GM23248 (cell line): ENCODE data around the gene FAM43A. TPM values are rescaled to one million over a fixed set of nuclear protein-coding genes. Genes with fewer than 3 reads are reported as not detected.

Experiments used
- DNase-seq: peaks from one replicate; pipeline ENCODE4 v3.0.0-alpha.2; 2015
- H2AFZ ChIP-seq: fragments of 200-600 bp; sonication (generic); 2 replicates; pipeline ENCODE4 v1.6.1; 2016; ENCODE audit warnings: antibody characterized with exemption
- H3F3A ChIP-seq: fragments of 200-600 bp; sonication (generic); 2 replicates; pipeline ENCODE4 v1.6.1; 2016; ENCODE audit warnings: mild to moderate bottlenecking, antibody characterized with exemption, mixed run types; ENCODE audit not compliant: insufficient read depth
- H3K27ac ChIP-seq: fragments of 200-600 bp; sonication (generic); 2 replicates; pipeline ENCODE4 v1.5.1; 2016; ENCODE audit warnings: mild to moderate bottlenecking
- H3K27me3 ChIP-seq: fragments of 200-600 bp; sonication (generic); replicated peaks from 2 replicates; pipeline ENCODE4 v1.6.1; 2016; ENCODE audit warnings: mild to moderate bottlenecking; ENCODE audit not compliant: insufficient read depth
- H3K36me3 ChIP-seq: fragments of 200-600 bp; sonication (generic); 2 replicates; pipeline ENCODE4 v1.6.1; 2016; ENCODE audit warnings: low read depth, mild to moderate bottlenecking
- H3K4me1 ChIP-seq: fragments of 200-600 bp; sonication (generic); 2 replicates; pipeline ENCODE4 v1.6.1; 2016; ENCODE audit warnings: mild to moderate bottlenecking; ENCODE audit not compliant: insufficient read depth
- H3K4me2 ChIP-seq: fragments of 200-600 bp; sonication (generic); one replicate; pipeline ENCODE4 v1.6.1; 2016; ENCODE audit warnings: mild to moderate bottlenecking; ENCODE audit not compliant: unreplicated experiment
- H3K4me3 ChIP-seq: fragments of 200-600 bp; sonication (generic); 2 replicates; pipeline ENCODE4 v1.5.1; 2016; ENCODE audit warnings: mild to moderate bottlenecking
- H3K79me2 ChIP-seq: fragments of 200-600 bp; sonication (generic); 2 replicates; pipeline ENCODE4 v1.6.1; 2016; ENCODE audit warnings: mild to moderate bottlenecking; ENCODE audit not compliant: insufficient read depth
- H3K9ac ChIP-seq: fragments of 200-600 bp; sonication (generic); 2 replicates; pipeline ENCODE4 v1.6.1; 2016; ENCODE audit warnings: mild to moderate bottlenecking
- H3K9me2 ChIP-seq: fragments of 200-600 bp; sonication (generic); 2 replicates; pipeline ENCODE4 v1.6.1; 2016; ENCODE audit warnings: mixed run types, mild to moderate bottlenecking, moderate library complexity; ENCODE audit not compliant: insufficient read depth
- H3K9me3 ChIP-seq: fragments of 200-600 bp; sonication (generic); one replicate; pipeline ENCODE4 v1.6.1; 2017; ENCODE audit warnings: low read depth
- H4K20me1 ChIP-seq: fragments of 200-600 bp; sonication (generic); 2 replicates; pipeline ENCODE4 v1.6.0; 2016; ENCODE audit not compliant: insufficient read depth
- EZH2 ChIP-seq: fragments of 200-600 bp; sonication (generic); IDR thresholded peaks from 2 replicates; pipeline ENCODE4 v1.6.1; 2018; ENCODE audit warnings: antibody characterized with exemption, mild to moderate bottlenecking; ENCODE audit not compliant: insufficient read depth, poor library complexity, severe bottlenecking
- EZH2phosphoT487 ChIP-seq: fragments of 200-600 bp; sonication (generic); IDR thresholded peaks from 2 replicates; pipeline ENCODE4 v1.6.1; 2018; ENCODE audit warnings: antibody characterized with exemption, moderate library complexity, mild to moderate bottlenecking, low read depth; ENCODE audit not compliant: insufficient read depth
- WGBS, 2 experiments: methylation state at CpG; one replicate each; pipeline ENCODE4 v1.1.6; 2015 to 2017; ENCODE audit warnings: low lambda C conversion rate in 2 of 2, low coverage in 1 of 2; ENCODE audit errors: missing lambda C conversion rate in 2 of 2; 5-methylcytosine and 5-hydroxymethylcytosine counted together
- in situ Hi-C: fragments of 300-500 bp; cut with MboI; formaldehyde crosslinking; loops from 2 replicates; pipeline ENCODE4 v1.15.0; 2020
- polyA plus RNA-seq: library from polyadenylated mRNA; unstranded; fragments of >200 nt; fragmentation: Nextera tagmentation; extraction: Ambion mirVana; gene quantifications from 2 replicates; pipeline ENCODE4 v1.2.1, GENCODE V29; 2016
- total RNA-seq: library from RNA; depleted of rRNA; stranded (reverse); fragments of >200 nt; shearing (Covaris generic); gene quantifications from 2 replicates; pipeline ENCODE4 v1.2.3, GENCODE V29; 2014

FAM43A gene
- total and polyA plus RNA-seq, 2 experiments from 2014 or later, result 8.0 to 23.0 TPM

GRCh38 chr3:194711913-194712312 is 26.2 kb downstream of the FAM43A start:
- H3K36me3 ChIP-seq, result no peaks in the 10 kb centered on the region
- H3K9me3 ChIP-seq, result no peaks in the 10 kb centered on the region
- in situ Hi-C loops, result no loop called here
- TF ChIP-seq EZH2phosphoT487, result 0 out of 2 replicates have a peak, but pooled peaks have one; percentile 48
- TF ChIP-seq EZH2, result no peak
- no peaks in the 10 kb centered on the region for H3K4me1 ChIP-seq
- no peaks in the 10 kb centered on the region for H3F3A ChIP-seq
- no peaks in the 10 kb centered on the region for H4K20me1 ChIP-seq
- H3K27me3 ChIP-seq, result peaks cover 10% of the 10 kb centered on the region; the same call in 1 of the 2 replicates
- 45 to 56% methylated on average over 6 of the region's 6 CpGs for WGBS, 2 experiments
- DNase-seq, result peak; percentile 91
- no peak overlapping the region for H3K4me2 ChIP-seq
- no peak overlapping the region for H3K9ac ChIP-seq
- no peak overlapping the region for H3K4me3 ChIP-seq
- H2AFZ ChIP-seq, result no peak overlapping the region
- H3K27ac ChIP-seq, result no peak overlapping the region
- H3K9me2 ChIP-seq, result no peaks in the 10 kb centered on the region
- H3K79me2 ChIP-seq, result no peaks in the 10 kb centered on the region

- Histone ChIP-seq H3K9me3 (no peaks in the 10 kb centered on the region), H3K79me2 (no peaks in the 10 kb centered on the region), H3K4me1 (no peaks in the 10 kb centered on the region), H3K4me3 (no peak overlapping the region), H3K36me3 (no peaks in the 10 kb centered on the region), H3K9me2 (no peaks in the 10 kb centered on the region), H2AFZ (no peak overlapping the region), H3F3A (no peaks in the 10 kb centered on the region), H3K27ac (no peak overlapping the region), H4K20me1 (no peaks in the 10 kb centered on the region), H3K9ac (no peak overlapping the region), H3K27me3 (peaks cover 17% of the 10 kb centered on the region; the same call in 1 of the 2 replicates), H3K4me2 (no peak overlapping the region)
- in situ Hi-C loops, result no loop called here
- WGBS, 2 experiments, result 43 to 44% methylated on average over 9 of the region's 9 CpGs
- TF ChIP-seq EZH2, result no peak
- TF ChIP-seq EZH2phosphoT487, result no peak
- DNase-seq, result no peak
Measured at GRCh38 chr3:194713299-194714136, 27.8 kb downstream of the FAM43A start.

- TF ChIP-seq EZH2 (no peak), EZH2phosphoT487 (no peak)
- H3K4me2 ChIP-seq, result no peak overlapping the region
- no peak overlapping the region for H2AFZ ChIP-seq
- no peaks in the 10 kb centered on the region for H3K79me2 ChIP-seq
- in situ Hi-C loops, result no loop called here
- no peaks in the 10 kb centered on the region for H3K9me2 ChIP-seq
- H3K27me3 ChIP-seq, result peaks cover 18% of the 10 kb centered on the region; the same call in 1 of the 2 replicates
- 71 to 75% methylated on average over 5 of the region's 5 CpGs for WGBS, 2 experiments
- no peaks in the 10 kb centered on the region for H3F3A ChIP-seq
- H3K27ac ChIP-seq, result no peak overlapping the region
- H3K9ac ChIP-seq, result no peak overlapping the region
- H3K9me3 ChIP-seq, result no peaks in the 10 kb centered on the region
- H3K4me1 ChIP-seq, result no peaks in the 10 kb centered on the region
- H3K36me3 ChIP-seq, result no peaks in the 10 kb centered on the region
- no peak overlapping the region for H3K4me3 ChIP-seq
- no peak for DNase-seq
- no peaks in the 10 kb centered on the region for H4K20me1 ChIP-seq
Measured at GRCh38 chr3:194714137-194714455, 28.4 kb downstream of the FAM43A start.

GRCh38 chr3:194714564-194714963 is 28.9 kb downstream of the FAM43A start:
- peaks cover 19% of the 10 kb centered on the region for H3K27me3 ChIP-seq
- H3K4me3 ChIP-seq, result no peak overlapping the region
- no peak overlapping the region for H3K27ac ChIP-seq
- H3K9ac ChIP-seq, result no peak overlapping the region
- 71 to 77% methylated on average over 6 of the region's 6 CpGs for WGBS, 2 experiments
- DNase-seq, result no peak
- in situ Hi-C loops, result no loop called here
- TF ChIP-seq EZH2 (no peak), EZH2phosphoT487 (no peak)
- H3K79me2 ChIP-seq, result no peaks in the 10 kb centered on the region
- H4K20me1 ChIP-seq, result no peaks in the 10 kb centered on the region
- no peaks in the 10 kb centered on the region for H3K4me1 ChIP-seq
- no peaks in the 10 kb centered on the region for H3K9me2 ChIP-seq
- no peak overlapping the region for H3K4me2 ChIP-seq
- H3K9me3 ChIP-seq, result no peaks in the 10 kb centered on the region
- no peak overlapping the region for H2AFZ ChIP-seq
- H3K36me3 ChIP-seq, result no peaks in the 10 kb centered on the region
- H3F3A ChIP-seq, result no peaks in the 10 kb centered on the region
